IMR-90 (cell line): ENCODE data around the gene DNTTIP2. TPM values are rescaled to one million over a fixed set of nuclear protein-coding genes. Genes with fewer than 3 reads are reported as not detected.

Experiments used
- ATAC-seq: fragments of 200-7000 bp; cut with Tn5 transposase; 2 replicates; pipeline ENCODE4 v1.9.1; 2020; ENCODE audit warnings: low read depth, mild to moderate bottlenecking, moderate library complexity
- BruUV-seq: library from RNA; stranded (reverse); fragments of 400-500 nt; replicated peaks from 2 replicates; lab custom pipeline; 2021; lab: Mats Ljungman, UMichigan
- CTCF ChIA-PET: fragments of 300-600 bp; formaldehyde crosslinking; extraction: SDS; loops from one replicate; lab custom pipeline; 2021; ENCODE audit warnings: antibody characterized with exemption; lab: Yijun Ruan, JAX
- POLR2A ChIA-PET: fragments of 300-600 bp; sonication (Branson Sonifier 250); formaldehyde crosslinking; loops from one replicate; lab custom pipeline; 2022; ENCODE audit warnings: antibody characterized with exemption; ENCODE audit not compliant: unreplicated experiment; lab: Charles Lee
- DNase-seq: peaks from one replicate; pipeline ENCODE4 v3.0.0; 2013
- H2AFZ ChIP-seq: replicated peaks from 2 replicates; pipeline ENCODE3; 2013; ENCODE audit warnings: low read length, mild to moderate bottlenecking; ENCODE audit not compliant: poor library complexity
- H2AK5ac ChIP-seq: 2 replicates; pipeline ENCODE4 v1.6.1; 2013; ENCODE audit warnings: low read depth, low read length, inconsistent platforms
- H2AK9ac ChIP-seq: replicated peaks from 2 replicates; pipeline ENCODE3; 2013; ENCODE audit warnings: mild to moderate bottlenecking, low read depth, low read length, moderate library complexity; ENCODE audit not compliant: poor library complexity
- H2BK120ac ChIP-seq: 2 replicates; pipeline ENCODE4 v1.6.1; 2013; ENCODE audit warnings: low read depth, low read length, inconsistent platforms
- H2BK15ac ChIP-seq: 3 replicates; pipeline ENCODE4 v1.6.1; 2013; ENCODE audit warnings: low read depth, low read length, inconsistent platforms
- H2BK20ac ChIP-seq: 2 replicates; pipeline ENCODE4 v1.6.1; 2013; ENCODE audit warnings: low read depth, mild to moderate bottlenecking, inconsistent platforms, low read length, moderate library complexity
- H2BK5ac ChIP-seq: 2 replicates; pipeline ENCODE4 v1.6.1; 2013; ENCODE audit warnings: mild to moderate bottlenecking, low read depth, low read length, inconsistent platforms; ENCODE audit not compliant: poor library complexity, severe bottlenecking
- H3K14ac ChIP-seq: replicated peaks from 2 replicates; pipeline ENCODE4 v1.6.1; 2013; ENCODE audit warnings: low read depth, low read length, inconsistent platforms
- H3K18ac ChIP-seq: 2 replicates; pipeline ENCODE4 v1.6.1; 2013; ENCODE audit warnings: low read depth, low read length, control low read depth
- H3K23ac ChIP-seq: 2 replicates; pipeline ENCODE4 v1.6.1; 2013; ENCODE audit warnings: low read depth, low read length, inconsistent platforms
- H3K27ac ChIP-seq: 2 replicates; pipeline ENCODE4 v1.5.1; 2013; ENCODE audit warnings: mild to moderate bottlenecking, control low read depth, low read length; ENCODE audit not compliant: insufficient read depth
- H3K27me3 ChIP-seq: 2 replicates; pipeline ENCODE4 v1.6.1; 2013; ENCODE audit warnings: low read length; ENCODE audit not compliant: control insufficient read depth, insufficient read depth
- H3K36me3 ChIP-seq: 2 replicates; pipeline ENCODE4 v1.6.1; 2013; ENCODE audit warnings: low read length, mixed read lengths; ENCODE audit not compliant: control insufficient read depth, insufficient read depth
- H3K4ac ChIP-seq: 2 replicates; pipeline ENCODE4 v1.6.1; 2013; ENCODE audit warnings: low read depth, low read length, inconsistent platforms
- H3K4me1 ChIP-seq: 2 replicates; pipeline ENCODE4 v1.6.1; 2013; ENCODE audit warnings: low read length, mixed read lengths; ENCODE audit not compliant: control insufficient read depth, insufficient read depth
- H3K4me2 ChIP-seq: 2 replicates; pipeline ENCODE4 v1.6.1; 2013; ENCODE audit warnings: low read depth, mild to moderate bottlenecking, control low read depth, low read length, moderate library complexity
- H3K4me3 ChIP-seq: 2 replicates; pipeline ENCODE4 v1.5.1; 2013; ENCODE audit warnings: low read depth, mild to moderate bottlenecking, control low read depth, low read length, moderate library complexity; ENCODE audit not compliant: insufficient read depth
- H3K56ac ChIP-seq: 2 replicates; pipeline ENCODE4 v1.6.1; 2013; ENCODE audit warnings: low read length, inconsistent platforms; ENCODE audit not compliant: insufficient read depth; ENCODE audit errors: extremely low read depth
- H3K79me1 ChIP-seq, 2 experiments: 2 replicates each; pipeline ENCODE4 v1.6.1; 2013; ENCODE audit warnings: low read length in 2 of 2, inconsistent platforms in 1 of 2, low read depth in 1 of 2
- H3K9ac ChIP-seq: 2 replicates; pipeline ENCODE4 v1.6.1; 2013; ENCODE audit warnings: low read depth, low read length, control low read depth
- H3K9me1 ChIP-seq: 2 replicates; pipeline ENCODE4 v1.6.1; 2013; ENCODE audit warnings: low read length, inconsistent platforms; ENCODE audit not compliant: insufficient read depth
- H3K9me3 ChIP-seq: 2 replicates; pipeline ENCODE4 v1.6.1; 2013; ENCODE audit warnings: low read length; ENCODE audit not compliant: control insufficient read depth, insufficient read depth
- H4K20me1 ChIP-seq: 2 replicates; pipeline ENCODE4 v1.6.1; 2013; ENCODE audit warnings: low read length, inconsistent platforms; ENCODE audit not compliant: insufficient read depth
- H4K5ac ChIP-seq: 2 replicates; pipeline ENCODE4 v1.6.1; 2013; ENCODE audit warnings: mild to moderate bottlenecking, low read depth, low read length, control low read depth
- H4K8ac ChIP-seq, 2 experiments: 2 replicates each; pipeline ENCODE4 v1.6.1; 2013; ENCODE audit warnings: low read depth in 2 of 2, low read length in 2 of 2, control low read depth in 1 of 2, inconsistent platforms in 1 of 2
- H4K91ac ChIP-seq: 2 replicates; pipeline ENCODE4 v1.6.1; 2013; ENCODE audit warnings: low read depth, low read length, inconsistent platforms; ENCODE audit not compliant: insufficient read depth
- FOS ChIP-seq: fragments of 150-350 bp; IDR thresholded peaks from 2 replicates; pipeline ENCODE4 v1.6.1; 2016; ENCODE audit warnings: low read depth, low read length
- MAFK ChIP-seq: IDR thresholded peaks from 2 replicates; pipeline ENCODE4 v1.6.1; 2012; ENCODE audit warnings: low read depth, low read length, improper control_type of control experiment
- RAD21 ChIP-seq: IDR thresholded peaks from 2 replicates; pipeline ENCODE4 v1.6.1; 2012; ENCODE audit warnings: low read length, improper control_type of control experiment
- RFX5 ChIP-seq: IDR thresholded peaks from 2 replicates; pipeline ENCODE4 v1.8.0; 2012; ENCODE audit warnings: low read depth, mild to moderate bottlenecking, low read length, moderate library complexity
- SMC3 ChIP-seq: fragments of 150-350 bp; IDR thresholded peaks from 2 replicates; pipeline ENCODE4 v1.6.1; 2016; ENCODE audit warnings: low read depth, mild to moderate bottlenecking, antibody characterized with exemption, low read length, moderate library complexity
- WGBS, 2 experiments: methylation state at CpG; one replicate each; pipeline versions ENCODE4 v1.1.5 to v1.1.7; 2013; ENCODE audit warnings: missing lambda C conversion rate in 2 of 2; ENCODE audit not compliant: insufficient read length in 1 of 2; ENCODE audit errors: extremely low coverage in 2 of 2; 5-methylcytosine and 5-hydroxymethylcytosine counted together
- dilution Hi-C: fragments of 300-500 bp; cut with HindIII; formaldehyde crosslinking; loops from one replicate; pipeline ENCODE4 v1.14.3; 2018; ENCODE audit warnings: low sequenced_read_pairs; ENCODE audit not compliant: unreplicated experiment
- in situ Hi-C: fragments of 300-500 bp; cut with MboI; formaldehyde crosslinking; loops from 3 replicates; pipeline ENCODE4 v1.14.3; 2019; ENCODE audit warnings: low sequenced_read_pairs, inconsistent platforms, mixed read lengths
- intact Hi-C: fragments of 100-400 bp; cut with micrococcal nuclease; formaldehyde crosslinking; loops from 2 replicates; pipeline ENCODE4 v1.10.0; 2022
- polyA plus RNA-seq, 3 experiments: library from polyadenylated mRNA; depleted of rRNA; stranded (reverse); fragments of >200 nt; gene quantifications; 2 replicates each; pipeline ENCODE4 v1.2.3, GENCODE V29; 2012; ENCODE audit warnings: low replicate concordance in 1 of 3
- total RNA-seq: library from RNA; depleted of rRNA; stranded (reverse); fragments of >200 nt; gene quantifications from 2 replicates; pipeline ENCODE4 v1.2.3, GENCODE V29; 2012
- TF ChIP-seq, protein P1 (sequence below): fragments of 150-350 bp; IDR thresholded peaks from 2 replicates; pipeline ENCODE4 v1.6.1; 2016; ENCODE audit warnings: low read depth, mild to moderate bottlenecking, low read length, moderate library complexity, borderline replicate concordance

Gene DNTTIP2
- total and polyA plus RNA-seq, 2 of the 4 experiments (the other 2 are of a cell fraction), result 14.2 to 24.4 TPM

DNA sequence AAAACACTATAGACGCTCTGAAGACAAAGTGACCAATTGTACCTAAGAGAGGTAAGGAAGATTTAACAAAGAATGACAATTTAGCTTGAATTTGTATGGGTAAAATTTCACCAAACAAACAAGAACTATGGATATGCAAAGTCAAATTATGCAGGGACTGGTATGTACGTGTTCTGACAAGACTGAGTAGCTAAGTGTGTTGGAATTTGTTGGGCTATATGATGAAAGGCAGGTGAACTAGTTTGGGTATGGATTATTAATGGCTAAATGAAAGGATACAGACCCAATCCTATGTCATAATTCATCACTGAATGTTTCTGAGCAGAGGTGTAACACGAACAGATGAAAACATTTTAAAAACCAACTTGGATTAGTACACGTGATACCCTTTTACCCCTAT, 7.6 kb downstream of the DNTTIP2 start:
- no peak overlapping the region for H2AK5ac ChIP-seq
- no peak overlapping the region for H4K8ac ChIP-seq
- peaks cover 2 to 11% of the 10 kb centered on the region in 2 experiments; a peak in 2 of 4 replicates for H3K79me1 ChIP-seq
- no peaks in the 10 kb centered on the region; the same call in 1 of the 2 replicates for H3K9me1 ChIP-seq
- H4K91ac ChIP-seq, result no peak overlapping the region
- dilution Hi-C loops (no loop called here), in situ Hi-C loops (loop anchor here (25.0 kb wide), 1 partner anchor 859 kb away; no protein-coding TSS in a partner anchor), intact Hi-C loops (loop anchor here (10.0 kb wide), 1 partner anchor 847 kb away; no protein-coding TSS in a partner anchor)
- no peak overlapping the region for H2AFZ ChIP-seq
- no CpG with 5 or more reads among the region's 4 CpGs for WGBS, 2 experiments
- CTCF ChIA-PET, result no interaction called here
- POLR2A ChIA-PET, result no interaction called here
- H3K4ac ChIP-seq, result no peak overlapping the region
- H3K23ac ChIP-seq, result no peak overlapping the region
- no peak overlapping the region for H2BK5ac ChIP-seq
- BruUV-seq, result no TSS peak
- H4K20me1 ChIP-seq, result no peaks in the 10 kb centered on the region
- H3K27ac ChIP-seq, result no peak overlapping the region
- H3K4me2 ChIP-seq, result no peak overlapping the region
- H3K4me1 ChIP-seq, result no peaks in the 10 kb centered on the region
- no peaks in the 10 kb centered on the region for H3K27me3 ChIP-seq
- H3K14ac ChIP-seq, result no peak overlapping the region
- DNase-seq (no peak), ATAC-seq (no peak)
- no peaks in the 10 kb centered on the region for H3K9me3 ChIP-seq
- no peak overlapping the region for H2BK15ac ChIP-seq
- peaks cover 32% of the 10 kb centered on the region for H3K36me3 ChIP-seq
- H2BK20ac ChIP-seq, result no peak overlapping the region
- no peak overlapping the region for H3K9ac ChIP-seq
- no peak overlapping the region for H3K56ac ChIP-seq
- TF ChIP-seq FOS (no peak), MAFK (no peak), RAD21 (no peak), SMC3 (no peak), RFX5 (no peak)
- TF ChIP-seq, protein P1, sequence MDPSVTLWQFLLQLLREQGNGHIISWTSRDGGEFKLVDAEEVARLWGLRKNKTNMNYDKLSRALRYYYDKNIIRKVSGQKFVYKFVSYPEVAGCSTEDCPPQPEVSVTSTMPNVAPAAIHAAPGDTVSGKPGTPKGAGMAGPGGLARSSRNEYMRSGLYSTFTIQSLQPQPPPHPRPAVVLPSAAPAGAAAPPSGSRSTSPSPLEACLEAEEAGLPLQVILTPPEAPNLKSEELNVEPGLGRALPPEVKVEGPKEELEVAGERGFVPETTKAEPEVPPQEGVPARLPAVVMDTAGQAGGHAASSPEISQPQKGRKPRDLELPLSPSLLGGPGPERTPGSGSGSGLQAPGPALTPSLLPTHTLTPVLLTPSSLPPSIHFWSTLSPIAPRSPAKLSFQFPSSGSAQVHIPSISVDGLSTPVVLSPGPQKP, result no peak
- no peak overlapping the region for H4K5ac ChIP-seq
- H3K18ac ChIP-seq, result no peak overlapping the region
- no peak overlapping the region for H2BK120ac ChIP-seq
- no peak overlapping the region for H3K4me3 ChIP-seq
- H2AK9ac ChIP-seq, result no peak overlapping the region
